ACHN (cell line): ENCODE data around the gene OSBPL3.

ENCODE experiments used
- DNase-seq: peaks from one replicate; pipeline ENCODE4 v3.0.0-alpha.2; 2015
- in situ Hi-C: cut with HindIII; loops from 2 replicates; pipeline ENCODE4 v1.10.0; 2017; ENCODE audit warnings: low sequenced_read_pairs, low pct_ligation_motif_present, low pct_unique_long_range_greater_than_20kb

The OSBPL3 gene

GRCh38 chr7:24987331-24987842, 7.4 kb upstream of the OSBPL3 start:
- in situ Hi-C loops = no loop called here
- DNase-seq = no peak

- in situ Hi-C loops = no loop called here
- DNase-seq = peak; percentile 61
Observed at GRCh38 chr7:24982917-24983316, 2.9 kb upstream of the OSBPL3 start.

- peak; percentile 80 for DNase-seq
- in situ Hi-C loops = no loop called here
Observed at GRCh38 chr7:24981171-24981951, 1.4 kb upstream of the OSBPL3 start.

GRCh38 chr7:24980534-24981170, 674 bp upstream of the OSBPL3 start:
- in situ Hi-C loops = no loop called here
- DNase-seq = no peak

GRCh38 chr7:24979470-24979862, 512 bp downstream of the OSBPL3 start:
- in situ Hi-C loops = no loop called here
- DNase-seq = peak; percentile 91

GRCh38 chr7:24978843-24979469, 1.0 kb downstream of the OSBPL3 start:
- no peak for DNase-seq

GRCh38 chr7:24975644-24976260, 4.2 kb downstream of the OSBPL3 start:
- no peak for DNase-seq
- in situ Hi-C loops = no loop called here

More at GRCh38 chr7:24978843-24979469, 1.0 kb downstream of the OSBPL3 start:
- in situ Hi-C loops = no loop called here

GRCh38 chr7:24975172-24975571, 4.8 kb downstream of the OSBPL3 start:
- no peak for DNase-seq
- in situ Hi-C loops = no loop called here

GRCh38 chr7:24974026-24974832, 5.7 kb downstream of the OSBPL3 start:
- in situ Hi-C loops = no loop called here
- no peak for DNase-seq

GRCh38 chr7:24972991-24973390, 7.0 kb downstream of the OSBPL3 start:
- no peak for DNase-seq
- in situ Hi-C loops = no loop called here

- DNase-seq = no peak
- in situ Hi-C loops = no loop called here
Observed at GRCh38 chr7:24972166-24972477, 7.9 kb downstream of the OSBPL3 start.

- peak; percentile 78 for DNase-seq
Observed at GRCh38 chr7:24971333-24972165, 8.4 kb downstream of the OSBPL3 start.

GRCh38 chr7:24970676-24971075, 9.3 kb downstream of the OSBPL3 start:
- in situ Hi-C loops = no loop called here

More at GRCh38 chr7:24971333-24972165, 8.4 kb downstream of the OSBPL3 start:
- in situ Hi-C loops = no loop called here

GRCh38 chr7:24968165-24968564, 11.8 kb downstream of the OSBPL3 start:
- DNase-seq = peak; percentile 29
- in situ Hi-C loops = no loop called here

More at GRCh38 chr7:24970676-24971075, 9.3 kb downstream of the OSBPL3 start:
- DNase-seq = no peak

GRCh38 chr7:24967696-24968095, 12.3 kb downstream of the OSBPL3 start:
- DNase-seq = no peak
- in situ Hi-C loops = no loop called here

- in situ Hi-C loops = no loop called here
- DNase-seq = no peak
Observed at GRCh38 chr7:24966802-24967201, 13.2 kb downstream of the OSBPL3 start.

- in situ Hi-C loops = no loop called here
Observed at GRCh38 chr7:24965831-24966708, 13.9 kb downstream of the OSBPL3 start.

More at GRCh38 chr7:24965831-24966708, 13.9 kb downstream of the OSBPL3 start:
- no peak for DNase-seq
